Adipocyte (in vitro differentiated cells): ENCODE data around the gene FAM222B.
"Not testable (repeated sequence)": the region's sequence is repeated elsewhere in the genome, so short reads cannot be mapped to it uniquely, and the experiment has no call there.

ENCODE experiments used
- DNase-seq: peaks from one replicate; pipeline ENCODE4 v3.0.0-alpha.2; 2015; ENCODE audit warnings: low read depth
- H3K27me3 ChIP-seq: replicated peaks from 2 replicates; pipeline ENCODE4 v1.7.0; 2013; ENCODE audit warnings: mild to moderate bottlenecking, low read length, moderate library complexity; ENCODE audit not compliant: control insufficient read depth, insufficient read depth
- H3K36me3 ChIP-seq: 2 replicates; pipeline ENCODE4 v1.7.0; 2013; ENCODE audit warnings: low read length, mild to moderate bottlenecking, moderate library complexity; ENCODE audit not compliant: control insufficient read depth, insufficient read depth, severe bottlenecking
- H3K4me1 ChIP-seq: 2 replicates; pipeline ENCODE4 v1.7.0; 2013; ENCODE audit warnings: mild to moderate bottlenecking, low read length, moderate library complexity; ENCODE audit not compliant: control insufficient read depth, insufficient read depth
- H3K4me3 ChIP-seq: 2 replicates; pipeline ENCODE4 v1.7.0; 2013; ENCODE audit warnings: mild to moderate bottlenecking, low read length, moderate library complexity
- H3K9ac ChIP-seq: 2 replicates; pipeline ENCODE4 v1.7.0; 2013; ENCODE audit warnings: mild to moderate bottlenecking, low read length, moderate library complexity
- H3K9me3 ChIP-seq: 2 replicates; pipeline ENCODE4 v1.7.0; 2013; ENCODE audit warnings: mild to moderate bottlenecking, low read length, moderate library complexity; ENCODE audit not compliant: control insufficient read depth

Gene FAM222B

DNA sequence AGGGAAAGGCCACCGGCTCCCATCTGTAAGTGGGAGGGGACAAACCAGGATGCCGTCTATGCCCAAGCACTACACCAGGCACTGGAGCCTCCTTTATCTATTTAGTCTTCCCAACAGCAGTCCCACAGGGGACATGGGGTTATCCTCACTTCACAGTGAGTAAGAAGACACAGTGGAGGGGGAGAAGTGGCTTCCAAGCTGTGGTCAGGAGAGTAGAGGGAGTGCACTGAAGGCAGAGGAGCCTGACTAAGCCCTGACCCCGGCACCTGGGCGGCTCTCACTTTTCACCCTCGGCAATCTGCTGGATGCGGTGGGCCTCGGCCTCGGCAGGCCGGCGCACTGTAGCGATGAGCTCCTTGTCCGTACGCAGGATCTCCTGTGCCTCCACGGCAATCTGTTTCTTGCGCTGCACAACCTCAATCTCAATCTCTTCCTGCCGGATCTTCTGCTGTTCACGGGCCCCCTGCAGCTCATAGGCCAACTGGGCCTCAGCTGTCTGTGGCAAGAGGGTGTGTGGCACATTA, 39.0 kb upstream of the FAM222B start:
- Histone ChIP-seq H3K9me3 (no peaks in the 10 kb centered on the region), H3K27me3 (no peaks in the 10 kb centered on the region), H3K36me3 (peaks cover 71% of the 10 kb centered on the region), H3K9ac (no peak overlapping the region), H3K4me3 (no peak overlapping the region), H3K4me1 (no peaks in the 10 kb centered on the region)
- DNase-seq = no peak

DNA sequence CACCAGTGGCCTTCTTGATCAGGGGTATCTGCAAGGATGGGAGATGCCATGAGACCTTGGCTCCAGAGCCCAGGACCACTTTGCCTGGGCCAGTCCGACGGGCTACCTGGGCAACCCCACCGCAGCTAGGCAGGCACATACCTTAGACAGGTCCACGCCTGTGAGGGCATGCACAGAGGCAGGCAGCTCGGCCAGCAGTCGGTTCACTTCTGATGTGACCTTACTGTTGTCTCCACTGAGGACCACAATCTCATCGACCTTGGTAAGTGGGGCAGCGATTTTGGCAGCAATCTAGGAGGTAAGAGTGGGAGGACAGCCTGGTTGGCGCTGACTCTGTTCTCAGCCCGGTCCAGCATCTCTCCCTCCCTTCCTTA, 38.0 kb upstream of the FAM222B start:
- Histone ChIP-seq H3K9ac (no peak overlapping the region), H3K9me3 (no peaks in the 10 kb centered on the region), H3K36me3 (peaks cover 69% of the 10 kb centered on the region), H3K4me3 (no peak overlapping the region), H3K27me3 (no peaks in the 10 kb centered on the region), H3K4me1 (no peaks in the 10 kb centered on the region)
- no peak for DNase-seq

DNA sequence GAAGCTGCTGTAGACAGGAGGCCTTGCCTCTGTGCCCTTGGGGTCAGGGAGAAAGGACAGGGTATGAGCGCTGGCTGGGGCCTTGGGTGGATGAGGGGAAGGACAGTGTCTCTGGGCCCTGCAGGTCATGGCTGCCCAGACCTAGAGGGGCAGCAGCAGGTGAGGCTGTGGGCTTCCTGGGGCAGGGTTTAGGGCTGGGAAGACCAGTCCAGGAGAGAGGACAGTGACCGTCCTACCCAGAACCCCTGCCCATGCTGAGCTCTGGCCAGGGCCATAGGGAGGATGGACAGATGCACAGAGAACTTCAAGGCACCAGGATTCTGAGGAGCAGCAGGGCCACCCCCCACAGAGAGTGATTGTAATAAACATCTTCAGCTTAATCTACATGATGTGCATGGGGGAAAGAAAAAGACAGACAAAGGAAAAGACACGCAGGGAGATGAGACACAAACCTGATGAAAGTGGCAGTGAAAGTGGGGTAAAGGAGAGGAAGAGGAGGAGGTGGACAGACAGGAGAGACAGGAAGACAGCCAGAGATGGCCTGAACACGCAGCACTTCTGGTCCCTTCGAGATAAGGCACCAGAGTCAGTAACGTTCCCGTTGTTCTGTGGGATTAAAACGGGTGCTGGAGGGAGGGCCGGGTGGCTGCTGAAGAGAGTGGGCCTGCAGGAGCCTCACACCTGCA, 37.4 kb upstream of the FAM222B start:
- no peak for DNase-seq
- peaks cover 64% of the 10 kb centered on the region for H3K36me3 ChIP-seq

GRCh38 chr17:28878981-28879380, 36.4 kb upstream of the FAM222B start:
- Histone ChIP-seq H3K9ac (no peak overlapping the region), H3K9me3 (no peaks in the 10 kb centered on the region), H3K4me1 (no peaks in the 10 kb centered on the region), H3K4me3 (no peak overlapping the region), H3K36me3 (peaks cover 56% of the 10 kb centered on the region), H3K27me3 (no peaks in the 10 kb centered on the region)
- peak; percentile 48 for DNase-seq

More for the DNA sequence above, 37.4 kb upstream of the FAM222B start:
- Histone ChIP-seq H3K9me3 (no peaks in the 10 kb centered on the region), H3K27me3 (no peaks in the 10 kb centered on the region), H3K4me3 (no peak overlapping the region), H3K4me1 (no peaks in the 10 kb centered on the region), H3K9ac (no peak overlapping the region)

GRCh38 chr17:28878158-28878910, 35.7 kb upstream of the FAM222B start:
- Histone ChIP-seq H3K9ac (no peak overlapping the region), H3K9me3 (no peaks in the 10 kb centered on the region), H3K36me3 (peaks cover 53% of the 10 kb centered on the region), H3K4me3 (no peak overlapping the region), H3K4me1 (no peaks in the 10 kb centered on the region), H3K27me3 (no peaks in the 10 kb centered on the region)
- DNase-seq = no peak

DNA sequence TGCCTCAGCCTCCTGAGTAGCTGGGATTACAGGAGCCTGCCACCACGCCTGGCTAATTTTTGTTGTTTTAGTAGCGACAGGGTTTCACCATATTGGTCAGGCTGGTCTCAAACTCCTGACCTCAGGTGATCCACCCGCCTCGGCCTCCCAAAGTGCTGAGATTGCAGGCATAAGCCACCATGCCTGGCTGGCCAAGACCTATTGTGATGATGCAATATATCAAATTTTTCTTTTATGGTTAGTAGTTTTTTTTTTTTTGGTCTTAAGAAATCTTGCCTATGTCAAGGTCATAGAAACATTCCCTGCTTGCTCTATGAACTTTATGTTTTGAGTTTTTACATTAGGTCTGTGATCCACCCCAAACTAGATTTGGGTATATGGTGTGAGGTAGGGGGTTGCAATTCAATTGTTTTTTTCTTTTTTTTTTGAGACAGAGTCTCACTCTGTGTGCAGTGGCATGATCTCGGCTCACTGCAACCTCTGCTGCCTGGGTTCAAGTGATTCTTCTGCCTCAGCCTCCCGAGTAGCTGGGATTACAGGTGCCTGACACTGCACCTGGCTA, 34.6 kb upstream of the FAM222B start:
- H3K9ac ChIP-seq, DNase-seq, H3K4me1 ChIP-seq, H3K9me3 ChIP-seq, H3K4me3 ChIP-seq, H3K27me3 ChIP-seq: not testable (repeated sequence)
- H3K36me3 ChIP-seq = peaks cover 42% of the 10 kb centered on the region

GRCh38 chr17:28875848-28876550, 33.4 kb upstream of the FAM222B start:
- no peaks in the 10 kb centered on the region for H3K4me1 ChIP-seq
- H3K4me3 ChIP-seq = no peak overlapping the region
- H3K9me3 ChIP-seq = no peaks in the 10 kb centered on the region
- no peaks in the 10 kb centered on the region for H3K27me3 ChIP-seq
- no peak for DNase-seq
- H3K36me3 ChIP-seq = peaks cover 29% of the 10 kb centered on the region
- H3K9ac ChIP-seq = no peak overlapping the region

DNA sequence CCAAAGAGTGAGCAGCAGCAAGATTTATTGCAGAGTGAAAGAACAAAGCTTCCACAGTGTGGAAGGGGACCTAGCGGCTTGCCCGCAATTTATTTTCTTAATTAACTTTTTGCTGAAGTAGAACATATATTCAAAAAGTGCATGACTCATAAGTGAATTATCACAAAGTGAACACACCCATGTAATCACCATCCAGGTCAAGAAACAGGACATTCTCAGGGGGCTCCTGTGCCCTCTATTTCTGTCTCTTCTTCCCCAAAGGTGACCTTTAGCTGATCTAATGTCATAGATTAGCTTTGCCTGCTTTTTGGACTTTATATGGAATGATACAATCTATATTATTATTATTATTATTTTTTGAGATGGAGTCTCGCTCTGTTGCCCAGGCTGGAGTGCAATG, 32.2 kb upstream of the FAM222B start:
- Histone ChIP-seq H3K9ac (no peak overlapping the region), H3K36me3 (peaks cover 17% of the 10 kb centered on the region), H3K4me1 (no peaks in the 10 kb centered on the region), H3K27me3 (no peaks in the 10 kb centered on the region), H3K4me3 (no peak overlapping the region), H3K9me3 (no peaks in the 10 kb centered on the region)
- no peak for DNase-seq

- Histone ChIP-seq H3K4me3 (no peak overlapping the region), H3K36me3 (peaks cover 8% of the 10 kb centered on the region), H3K27me3 (no peaks in the 10 kb centered on the region), H3K9me3 (no peaks in the 10 kb centered on the region), H3K9ac (no peak overlapping the region), H3K4me1 (no peaks in the 10 kb centered on the region)
- DNase-seq = no peak
Measured at GRCh38 chr17:28873839-28874238, 31.2 kb upstream of the FAM222B start.

DNA sequence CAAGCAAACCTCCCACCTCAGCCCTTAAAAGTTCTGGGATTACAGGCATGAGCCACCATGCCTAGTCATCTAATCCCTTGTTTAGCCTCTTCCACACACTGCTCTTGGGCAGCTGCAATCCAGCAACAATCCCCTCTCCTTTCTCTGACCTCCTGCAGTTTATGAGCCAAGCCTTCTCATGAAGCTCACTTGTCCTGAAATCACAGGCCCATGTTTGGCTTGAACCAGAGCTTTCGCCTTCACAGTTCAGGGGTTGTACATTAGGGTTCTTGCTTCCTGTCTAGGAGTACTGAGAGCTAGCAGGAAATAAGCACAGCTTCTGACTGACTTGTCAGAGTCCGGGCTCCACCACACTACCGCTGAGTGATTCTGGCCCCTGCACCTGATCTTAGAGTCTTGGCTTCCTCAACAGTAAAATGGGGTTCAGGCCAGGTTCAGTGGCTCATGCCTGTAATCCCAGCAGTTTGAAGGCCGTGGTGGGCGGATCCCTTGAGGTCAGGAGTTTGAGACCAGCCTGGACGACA, 28.5 kb upstream of the FAM222B start:
- no peaks in the 10 kb centered on the region for H3K4me1 ChIP-seq
- H3K9me3 ChIP-seq = no peaks in the 10 kb centered on the region
- DNase-seq = no peak
- no peak overlapping the region for H3K4me3 ChIP-seq
- no peaks in the 10 kb centered on the region for H3K27me3 ChIP-seq
- no peaks in the 10 kb centered on the region for H3K36me3 ChIP-seq
- no peak overlapping the region for H3K9ac ChIP-seq

DNA sequence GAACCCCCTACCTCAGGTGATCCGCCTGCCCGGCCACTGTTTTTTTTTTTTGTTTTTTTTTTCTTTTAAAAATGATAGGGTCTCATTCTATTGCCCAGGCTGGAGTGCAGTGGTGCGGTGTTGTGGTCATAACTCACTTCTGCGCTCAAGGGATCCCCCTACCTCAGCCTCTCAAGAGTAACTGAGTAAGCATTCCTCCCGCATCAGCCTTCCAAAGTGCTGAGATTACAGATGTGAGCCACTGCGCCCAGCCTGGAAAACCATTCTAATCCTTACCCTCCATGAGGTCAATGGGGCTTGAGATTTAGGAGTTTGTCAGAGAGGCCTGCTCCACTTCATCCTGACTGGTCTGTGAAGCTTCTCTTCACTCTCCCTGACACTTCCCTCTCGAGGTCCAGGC, 24.7 kb upstream of the FAM222B start:
- Histone ChIP-seq H3K4me1 (no peaks in the 10 kb centered on the region), H3K9ac (no peak overlapping the region), H3K36me3 (no peaks in the 10 kb centered on the region), H3K4me3 (no peak overlapping the region), H3K27me3 (no peaks in the 10 kb centered on the region), H3K9me3 (no peaks in the 10 kb centered on the region)
- DNase-seq = no peak
